Measurements from ENCODE around the gene ADAM19. TPM values are rescaled to one million over a fixed set of nuclear protein-coding genes. Genes with fewer than 3 reads are reported as not detected.

Gene ADAM19
- total RNA-seq, 1 experiment from 2014 or later = 0.47 TPM

DNA sequence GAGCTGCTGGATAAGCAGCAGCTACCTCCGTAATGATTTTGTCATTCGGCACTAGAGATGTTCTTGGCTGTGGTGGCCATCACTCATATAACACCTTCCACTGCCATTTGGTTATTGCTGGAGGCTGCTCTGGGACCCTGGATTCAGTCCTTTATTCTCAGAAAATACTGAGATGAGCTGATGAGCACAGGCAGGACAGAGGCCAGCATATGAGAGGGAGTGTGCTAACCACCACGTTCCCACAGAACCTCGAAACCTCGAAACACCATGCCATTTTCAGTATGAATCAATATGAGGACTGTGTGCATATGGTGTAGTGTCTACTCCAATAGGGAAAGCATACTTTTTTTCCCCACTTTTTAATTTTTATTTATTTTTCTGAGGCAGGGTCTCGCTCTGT is 56.6 kb downstream of the ADAM19 start:
- Mint-ChIP-seq H3K27ac (ENCODE audit: low read depth, unreplicated experiment) (no peak overlapping the region), H3K36me3 (ENCODE audit: insufficient read depth, unreplicated experiment) (no peaks in the 10 kb centered on the region), H3K27me3 (ENCODE audit: insufficient read depth, unreplicated experiment) (no peaks in the 10 kb centered on the region), H3K9me3 (ENCODE audit: unreplicated experiment) (no peaks in the 10 kb centered on the region), H3K4me3 (ENCODE audit: unreplicated experiment) (no peak overlapping the region), H3K4me1 (ENCODE audit: insufficient read depth, unreplicated experiment) (peaks cover 29% of the 10 kb centered on the region)
- BruUV-seq (replicated peaks) = no TSS peak
- DNase-seq (ENCODE audit: unreplicated experiment) = no peak
- TF ChIP-seq, protein P1, sequence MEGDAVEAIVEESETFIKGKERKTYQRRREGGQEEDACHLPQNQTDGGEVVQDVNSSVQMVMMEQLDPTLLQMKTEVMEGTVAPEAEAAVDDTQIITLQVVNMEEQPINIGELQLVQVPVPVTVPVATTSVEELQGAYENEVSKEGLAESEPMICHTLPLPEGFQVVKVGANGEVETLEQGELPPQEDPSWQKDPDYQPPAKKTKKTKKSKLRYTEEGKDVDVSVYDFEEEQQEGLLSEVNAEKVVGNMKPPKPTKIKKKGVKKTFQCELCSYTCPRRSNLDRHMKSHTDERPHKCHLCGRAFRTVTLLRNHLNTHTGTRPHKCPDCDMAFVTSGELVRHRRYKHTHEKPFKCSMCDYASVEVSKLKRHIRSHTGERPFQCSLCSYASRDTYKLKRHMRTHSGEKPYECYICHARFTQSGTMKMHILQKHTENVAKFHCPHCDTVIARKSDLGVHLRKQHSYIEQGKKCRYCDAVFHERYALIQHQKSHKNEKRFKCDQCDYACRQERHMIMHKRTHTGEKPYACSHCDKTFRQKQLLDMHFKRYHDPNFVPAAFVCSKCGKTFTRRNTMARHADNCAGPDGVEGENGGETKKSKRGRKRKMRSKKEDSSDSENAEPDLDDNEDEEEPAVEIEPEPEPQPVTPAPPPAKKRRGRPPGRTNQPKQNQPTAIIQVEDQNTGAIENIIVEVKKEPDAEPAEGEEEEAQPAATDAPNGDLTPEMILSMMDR (IDR thresholded peaks at IDR 0.05; ENCODE audit: unreplicated experiment) = no peak
- ChIA-PET POLR2A (interaction anchor here (0.7 kb wide), 1 partner anchor 61 kb away, joined by 3 read pairs; no protein-coding TSS in a partner anchor), CTCF (interaction anchor here (0.7 to 2.1 kb wide), 3 partner anchors 40 to 66 kb away, joined by 3 to 6 read pairs (median 3); no protein-coding TSS in a partner anchor)
- intact Hi-C loops (cut with micrococcal nuclease) = no loop called here

DNA sequence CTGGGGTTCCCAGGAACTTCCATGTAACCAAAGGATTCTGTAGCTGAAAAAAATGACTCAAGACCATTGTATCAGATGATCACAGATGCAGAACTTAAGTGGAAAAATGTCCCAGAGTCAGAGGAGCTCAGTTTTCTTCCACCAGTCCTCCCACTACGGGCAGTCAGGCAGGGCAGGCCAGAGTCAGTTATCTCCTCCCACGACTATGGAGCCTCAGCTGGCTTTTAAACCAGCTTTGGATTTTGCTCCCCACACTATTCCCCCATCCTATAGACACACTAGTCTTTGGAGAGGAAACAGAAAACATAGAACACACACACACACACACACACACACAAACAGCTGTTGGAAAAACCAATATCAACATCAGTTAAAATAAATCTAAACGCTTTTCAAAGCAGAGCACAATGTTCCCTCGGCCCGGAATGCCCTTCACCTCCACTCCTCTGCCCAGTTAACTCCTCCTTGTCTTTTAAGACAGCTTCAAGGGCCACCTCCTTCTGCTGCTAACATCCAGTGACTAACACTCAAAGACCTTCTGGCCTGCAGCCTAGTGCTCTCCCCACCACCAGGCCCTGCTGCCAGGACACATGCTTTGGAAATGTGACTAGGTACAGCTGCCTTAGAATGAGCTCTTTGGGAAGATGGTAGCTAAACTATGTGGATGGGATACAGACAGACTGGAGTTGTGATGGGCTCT is 58.8 kb downstream of the ADAM19 start:
- peak; percentile 90 for DNase-seq (ENCODE audit: unreplicated experiment)
- BruUV-seq (replicated peaks) = no TSS peak
- Mint-ChIP-seq H3K9me3 (ENCODE audit: unreplicated experiment) (no peaks in the 10 kb centered on the region), H3K36me3 (ENCODE audit: insufficient read depth, unreplicated experiment) (no peaks in the 10 kb centered on the region), H3K27ac (ENCODE audit: low read depth, unreplicated experiment) (peak overlapping the region; percentile 21), H3K4me3 (ENCODE audit: unreplicated experiment) (peak overlapping the region; percentile 2), H3K27me3 (ENCODE audit: insufficient read depth, unreplicated experiment) (no peaks in the 10 kb centered on the region), H3K4me1 (ENCODE audit: insufficient read depth, unreplicated experiment) (peaks cover 32% of the 10 kb centered on the region)
- POLR2A ChIA-PET = interaction anchor here (0.6 to 1.7 kb wide), 11 partner anchors 9 to 375 kb away, joined by 3 to 6 read pairs (median 3); partner anchors contain the start of genes MED7 and THG1L
- CTCF ChIA-PET = interaction anchor here (0.6 to 1.9 kb wide), 12 partner anchors 9 to 281 kb away, joined by 3 to 6 read pairs (median 3); no protein-coding TSS in a partner anchor
- TF ChIP-seq, protein P1 (IDR thresholded peaks at IDR 0.05; ENCODE audit: unreplicated experiment) = no peak
- intact Hi-C loops (cut with micrococcal nuclease) = loop anchor here (2.0 kb wide), 1 partner anchor 42 kb away; no protein-coding TSS in a partner anchor

DNA sequence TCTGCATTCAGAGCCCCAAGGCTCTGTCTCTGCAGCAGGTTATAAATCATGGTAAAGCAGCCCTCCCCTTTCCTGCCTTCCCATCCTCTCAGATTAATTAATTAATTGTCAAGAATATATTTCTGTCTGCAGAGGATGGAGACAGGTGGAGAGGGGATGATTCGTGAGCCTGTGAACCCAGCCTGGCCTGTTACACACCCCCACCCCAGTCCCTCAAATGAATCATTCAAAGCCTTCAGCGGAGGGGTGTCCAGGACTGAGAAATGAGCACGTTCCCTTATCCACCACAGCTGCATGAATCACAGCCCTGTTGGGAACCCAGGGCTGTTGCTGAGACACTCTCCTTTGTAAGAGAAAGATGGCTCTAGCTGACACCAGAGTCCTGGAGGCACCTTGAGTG is 59.6 kb downstream of the ADAM19 start:
- intact Hi-C loops (cut with micrococcal nuclease) = loop anchor here (2.0 kb wide), 1 partner anchor 43 kb away; no protein-coding TSS in a partner anchor
- peak; percentile 88 for DNase-seq (ENCODE audit: unreplicated experiment)
- no peaks in the 10 kb centered on the region for H3K36me3 Mint-ChIP-seq (ENCODE audit: insufficient read depth, unreplicated experiment)
- TF ChIP-seq, protein P1 (IDR thresholded peaks at IDR 0.05; ENCODE audit: unreplicated experiment) = no peak
- H3K27ac Mint-ChIP-seq (ENCODE audit: low read depth, unreplicated experiment) = no peak overlapping the region
- CTCF ChIA-PET = interaction anchor here (0.7 to 1.9 kb wide), 6 partner anchors 9 to 203 kb away, joined by 3 to 6 read pairs (median 4); no protein-coding TSS in a partner anchor
- POLR2A ChIA-PET = interaction anchor here (0.8 to 1.4 kb wide), 5 partner anchors 12 to 215 kb away, joined by 3 to 5 read pairs (median 3); partner anchors contain the start of gene THG1L
- H3K4me3 Mint-ChIP-seq (ENCODE audit: unreplicated experiment) = no peak overlapping the region
- no TSS peak for BruUV-seq (replicated peaks)
- no peaks in the 10 kb centered on the region for H3K9me3 Mint-ChIP-seq (ENCODE audit: unreplicated experiment)
- no peaks in the 10 kb centered on the region for H3K27me3 Mint-ChIP-seq (ENCODE audit: insufficient read depth, unreplicated experiment)
- H3K4me1 Mint-ChIP-seq (ENCODE audit: insufficient read depth, unreplicated experiment) = peaks cover 33% of the 10 kb centered on the region

DNA sequence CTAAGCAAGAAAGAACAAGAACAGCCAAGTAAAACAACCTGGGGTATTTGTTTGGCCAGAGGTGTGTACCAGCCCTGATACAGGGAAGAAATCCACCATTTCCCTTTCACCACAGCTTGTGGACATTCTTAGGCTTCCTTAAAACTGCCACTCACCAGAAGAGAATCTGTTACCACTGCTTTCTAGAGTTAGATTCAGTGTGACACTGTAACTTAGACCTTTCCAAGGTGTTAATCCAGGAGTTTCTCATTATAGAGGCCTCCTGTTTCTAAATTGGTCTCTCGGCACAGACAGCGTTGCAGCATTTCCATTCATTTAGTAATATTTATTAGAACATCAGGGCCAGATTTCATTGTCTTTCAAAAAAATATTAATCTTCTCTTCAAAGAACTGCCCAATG is 60.6 kb downstream of the ADAM19 start:
- POLR2A ChIA-PET = no interaction called here

More for the DNA sequence above, 60.6 kb downstream of the ADAM19 start:
- no peak for DNase-seq (ENCODE audit: unreplicated experiment)
- no peak overlapping the region for H3K4me3 Mint-ChIP-seq (ENCODE audit: unreplicated experiment)
- no peaks in the 10 kb centered on the region for H3K27me3 Mint-ChIP-seq (ENCODE audit: insufficient read depth, unreplicated experiment)
- H3K4me1 Mint-ChIP-seq (ENCODE audit: insufficient read depth, unreplicated experiment) = peaks cover 37% of the 10 kb centered on the region
- intact Hi-C loops (cut with micrococcal nuclease) = no loop called here
- no peak overlapping the region for H3K27ac Mint-ChIP-seq (ENCODE audit: low read depth, unreplicated experiment)
- BruUV-seq (replicated peaks) = no TSS peak
- CTCF ChIA-PET = no interaction called here
- TF ChIP-seq, protein P1 (IDR thresholded peaks at IDR 0.05; ENCODE audit: unreplicated experiment) = no peak
- no peaks in the 10 kb centered on the region for H3K36me3 Mint-ChIP-seq (ENCODE audit: insufficient read depth, unreplicated experiment)
- no peaks in the 10 kb centered on the region for H3K9me3 Mint-ChIP-seq (ENCODE audit: unreplicated experiment)

Measured in MCF 10A (cell line).